ENCODE measurements around the gene LRIT1.

LRIT1 gene

GRCh38 chr10:84204122-84204521 lies 37.2 kb downstream of the LRIT1 start:
- Histone ChIP-seq H3K9me3 (ENCODE audit: low read depth, low read length) (no peaks in the 10 kb centered on the region), H3K9ac (ENCODE audit: insufficient read length) (no peak overlapping the region), H3K36me3 (ENCODE audit: insufficient read depth, low read length) (no peaks in the 10 kb centered on the region), H3K27ac (no peak overlapping the region), H3K4me3 (no peak overlapping the region)
- TF ChIP-seq EZH2 (IDR thresholded peaks at IDR 0.05) = no peak
- DNase-seq (ENCODE audit: low read depth, low spot score) = no peak

GRCh38 chr10:84202349-84202748 lies 39.0 kb downstream of the LRIT1 start:
- Histone ChIP-seq H3K9ac (ENCODE audit: insufficient read length) (no peak overlapping the region), H3K9me3 (ENCODE audit: low read depth, low read length) (no peaks in the 10 kb centered on the region), H3K4me3 (no peak overlapping the region), H3K36me3 (ENCODE audit: insufficient read depth, low read length) (no peaks in the 10 kb centered on the region), H3K27ac (no peak overlapping the region)
- TF ChIP-seq FOXP2 (optimal IDR thresholded peaks at IDR 0.05; ENCODE audit: control extremely low read depth, extremely low read length, insufficient read depth) = no peak
- TF ChIP-seq EZH2 (IDR thresholded peaks at IDR 0.05) = no peak
- TF ChIP-seq POLR2AphosphoS5 (IDR thresholded peaks at IDR 0.05; ENCODE audit: borderline replicate concordance, low read depth, low read length) = no peak
- no peak for DNase-seq (ENCODE audit: low read depth, low spot score)

DNA sequence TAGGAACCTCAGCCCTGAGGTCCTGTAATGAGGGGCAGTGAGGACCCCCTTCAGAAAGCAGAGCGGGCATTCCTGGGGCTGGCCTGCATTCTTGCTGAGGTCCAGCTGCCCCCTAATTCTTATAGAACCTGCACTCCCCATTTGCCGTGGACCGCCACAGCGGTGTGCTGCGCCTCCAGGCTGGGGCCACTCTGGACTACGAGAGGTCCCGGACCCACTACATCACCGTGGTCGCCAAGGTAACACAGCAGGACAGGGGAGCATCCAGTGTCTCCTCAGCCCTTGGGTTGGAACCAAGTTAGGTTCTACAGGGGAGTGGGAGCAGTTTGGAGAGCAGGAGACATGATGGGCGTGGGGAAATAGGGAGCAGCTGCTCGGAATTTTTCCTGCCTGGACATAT lies 39.7 kb downstream of the LRIT1 start:
- H3K9me3 ChIP-seq (ENCODE audit: low read depth, low read length) = no peaks in the 10 kb centered on the region
- TF ChIP-seq POLR2AphosphoS5 (IDR thresholded peaks at IDR 0.05; ENCODE audit: borderline replicate concordance, low read depth, low read length) (no peak), FOXP2 (optimal IDR thresholded peaks at IDR 0.05; ENCODE audit: control extremely low read depth, extremely low read length, insufficient read depth) (no peak), EZH2 (IDR thresholded peaks at IDR 0.05) (no peak)
- H3K4me3 ChIP-seq = no peak overlapping the region
- DNase-seq (ENCODE audit: low read depth, low spot score) = no peak
- H3K9ac ChIP-seq (ENCODE audit: insufficient read length) = no peak overlapping the region
- H3K27ac ChIP-seq = no peak overlapping the region
- H3K36me3 ChIP-seq (ENCODE audit: insufficient read depth, low read length) = no peaks in the 10 kb centered on the region

DNA sequence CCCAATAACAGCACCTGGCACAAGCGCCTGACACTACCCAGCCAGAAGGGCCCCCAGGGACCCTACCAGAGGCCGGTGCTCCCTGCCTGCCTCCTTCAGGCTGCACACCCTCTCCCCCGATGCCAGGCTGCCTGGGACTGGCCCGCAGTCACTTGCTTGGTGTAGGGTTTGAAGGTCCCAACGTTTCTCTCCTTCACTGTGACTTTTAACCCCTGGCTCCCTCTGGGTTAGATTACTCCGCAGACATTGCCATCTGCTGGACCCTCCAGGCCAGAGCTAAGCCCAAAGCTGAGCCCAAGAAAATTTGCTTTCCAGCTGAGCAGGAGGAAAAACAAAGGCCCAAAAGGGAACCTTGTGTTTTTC lies 40.1 kb downstream of the LRIT1 start:
- Histone ChIP-seq H3K4me3 (no peak overlapping the region), H3K9ac (ENCODE audit: insufficient read length) (no peak overlapping the region), H3K36me3 (ENCODE audit: insufficient read depth, low read length) (no peaks in the 10 kb centered on the region), H3K9me3 (ENCODE audit: low read depth, low read length) (no peaks in the 10 kb centered on the region), H3K27ac (no peak overlapping the region)
- TF ChIP-seq POLR2AphosphoS5 (IDR thresholded peaks at IDR 0.05; ENCODE audit: borderline replicate concordance, low read depth, low read length) = no peak
- no peak for TF ChIP-seq EZH2 (IDR thresholded peaks at IDR 0.05)
- no peak for TF ChIP-seq FOXP2 (optimal IDR thresholded peaks at IDR 0.05; ENCODE audit: control extremely low read depth, extremely low read length, insufficient read depth)
- DNase-seq (ENCODE audit: low read depth, low spot score) = no peak

- no peak overlapping the region for H3K27ac ChIP-seq
- H3K9ac ChIP-seq (ENCODE audit: insufficient read length) = no peak overlapping the region
- TF ChIP-seq FOXP2 (optimal IDR thresholded peaks at IDR 0.05; ENCODE audit: control extremely low read depth, extremely low read length, insufficient read depth) (no peak), POLR2AphosphoS5 (IDR thresholded peaks at IDR 0.05; ENCODE audit: borderline replicate concordance, low read depth, low read length) (no peak), EZH2 (IDR thresholded peaks at IDR 0.05) (no peak)
- no peaks in the 10 kb centered on the region for H3K36me3 ChIP-seq (ENCODE audit: insufficient read depth, low read length)
- no peak overlapping the region for H3K4me3 ChIP-seq
- DNase-seq (ENCODE audit: low read depth, low spot score) = no peak
- no peaks in the 10 kb centered on the region for H3K9me3 ChIP-seq (ENCODE audit: low read depth, low read length)
Measured at GRCh38 chr10:84200537-84201243, 40.7 kb downstream of the LRIT1 start.

DNA sequence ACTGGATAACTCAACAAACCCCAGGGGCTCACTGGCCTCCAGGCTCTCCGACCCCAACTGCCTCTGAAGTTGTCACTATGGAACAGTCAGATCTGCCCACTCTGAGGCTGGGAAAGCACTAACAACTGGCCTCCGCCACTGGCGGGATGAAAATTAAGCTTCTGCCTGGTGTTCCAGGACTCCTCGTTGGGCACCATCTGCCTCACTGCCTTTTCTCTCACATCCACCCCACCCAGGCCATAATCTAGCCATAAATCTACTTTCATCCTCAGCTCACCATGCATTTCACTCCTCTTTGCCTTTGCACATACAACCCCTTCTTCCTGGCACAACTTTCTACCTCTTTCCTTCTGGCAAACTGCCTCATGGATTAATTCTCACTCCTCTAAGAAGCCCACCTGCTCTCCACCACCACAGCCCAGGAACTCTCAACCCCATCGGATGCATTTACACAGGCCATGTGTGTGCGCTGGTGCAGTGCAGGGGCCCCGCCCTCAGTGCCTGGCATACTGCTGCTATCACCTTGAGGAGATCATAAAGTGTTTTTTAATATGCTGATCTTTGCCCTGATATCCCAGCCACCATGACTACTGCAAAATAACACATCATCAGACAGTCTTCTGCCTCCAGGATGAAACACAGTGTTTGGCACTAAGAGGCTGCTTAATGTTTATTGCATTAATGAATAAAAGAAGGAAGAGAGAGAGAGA lies 43.0 kb downstream of the LRIT1 start:
- Histone ChIP-seq H3K4me3 (no peak overlapping the region), H3K27ac (no peak overlapping the region), H3K36me3 (ENCODE audit: insufficient read depth, low read length) (no peaks in the 10 kb centered on the region), H3K9ac (ENCODE audit: insufficient read length) (no peak overlapping the region), H3K9me3 (ENCODE audit: low read depth, low read length) (no peaks in the 10 kb centered on the region)
- DNase-seq (ENCODE audit: low read depth, low spot score) = no peak
- no peak for TF ChIP-seq EZH2 (IDR thresholded peaks at IDR 0.05)
- TF ChIP-seq POLR2AphosphoS5 (IDR thresholded peaks at IDR 0.05; ENCODE audit: borderline replicate concordance, low read depth, low read length) = no peak
- no peak for TF ChIP-seq FOXP2 (optimal IDR thresholded peaks at IDR 0.05; ENCODE audit: control extremely low read depth, extremely low read length, insufficient read depth)

DNA sequence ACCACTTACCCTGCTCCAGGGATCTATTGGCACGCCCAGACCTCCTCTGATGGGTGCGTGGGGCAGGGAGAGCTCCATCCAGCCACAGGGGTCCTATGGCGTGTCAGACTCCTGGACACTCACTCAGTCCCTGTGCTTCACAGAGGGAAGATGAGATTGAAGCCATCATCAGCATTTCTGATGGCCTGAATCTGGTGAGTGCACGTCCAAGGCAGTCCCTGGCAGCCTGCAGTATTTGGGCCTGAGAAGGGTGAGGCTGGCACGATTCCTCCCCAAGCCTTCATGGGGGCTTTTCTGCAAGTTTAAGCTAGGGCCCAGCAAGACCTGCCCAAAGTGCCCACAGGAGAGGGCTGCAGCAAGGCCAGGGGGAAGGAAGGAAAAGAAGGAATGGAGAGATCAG lies 43.7 kb downstream of the LRIT1 start:
- no peaks in the 10 kb centered on the region for H3K36me3 ChIP-seq (ENCODE audit: insufficient read depth, low read length)
- no peak for DNase-seq (ENCODE audit: low read depth, low spot score)
- H3K9me3 ChIP-seq (ENCODE audit: low read depth, low read length) = no peaks in the 10 kb centered on the region
- no peak overlapping the region for H3K4me3 ChIP-seq
- no peak overlapping the region for H3K27ac ChIP-seq
- H3K9ac ChIP-seq (ENCODE audit: insufficient read length) = no peak overlapping the region
- TF ChIP-seq EZH2 (IDR thresholded peaks at IDR 0.05) (no peak), FOXP2 (optimal IDR thresholded peaks at IDR 0.05; ENCODE audit: control extremely low read depth, extremely low read length, insufficient read depth) (no peak), POLR2AphosphoS5 (IDR thresholded peaks at IDR 0.05; ENCODE audit: borderline replicate concordance, low read depth, low read length) (no peak)

GRCh38 chr10:84196941-84197340 lies 44.4 kb downstream of the LRIT1 start:
- TF ChIP-seq POLR2AphosphoS5 (IDR thresholded peaks at IDR 0.05; ENCODE audit: borderline replicate concordance, low read depth, low read length) (no peak), EZH2 (IDR thresholded peaks at IDR 0.05) (no peak), FOXP2 (optimal IDR thresholded peaks at IDR 0.05; ENCODE audit: control extremely low read depth, extremely low read length, insufficient read depth) (no peak)
- H3K9me3 ChIP-seq (ENCODE audit: low read depth, low read length) = no peaks in the 10 kb centered on the region
- no peak for DNase-seq (ENCODE audit: low read depth, low spot score)
- no peaks in the 10 kb centered on the region for H3K36me3 ChIP-seq (ENCODE audit: insufficient read depth, low read length)
- no peak overlapping the region for H3K9ac ChIP-seq (ENCODE audit: insufficient read length)
- H3K27ac ChIP-seq = no peak overlapping the region
- no peak overlapping the region for H3K4me3 ChIP-seq

GRCh38 chr10:84196083-84196482 lies 45.3 kb downstream of the LRIT1 start:
- no peaks in the 10 kb centered on the region for H3K9me3 ChIP-seq (ENCODE audit: low read depth, low read length)
- no peaks in the 10 kb centered on the region for H3K36me3 ChIP-seq (ENCODE audit: insufficient read depth, low read length)
- H3K4me3 ChIP-seq = no peak overlapping the region
- no peak overlapping the region for H3K9ac ChIP-seq (ENCODE audit: insufficient read length)
- no peak for TF ChIP-seq EZH2 (IDR thresholded peaks at IDR 0.05)
- TF ChIP-seq POLR2AphosphoS5 (IDR thresholded peaks at IDR 0.05; ENCODE audit: borderline replicate concordance, low read depth, low read length) = no peak
- TF ChIP-seq FOXP2 (optimal IDR thresholded peaks at IDR 0.05; ENCODE audit: control extremely low read depth, extremely low read length, insufficient read depth) = no peak
- DNase-seq (ENCODE audit: low read depth, low spot score) = no peak
- no peak overlapping the region for H3K27ac ChIP-seq

Measured in SK-N-MC (cell line).